Measurements from ENCODE around the gene ECSCR.

Gene ECSCR

DNA sequence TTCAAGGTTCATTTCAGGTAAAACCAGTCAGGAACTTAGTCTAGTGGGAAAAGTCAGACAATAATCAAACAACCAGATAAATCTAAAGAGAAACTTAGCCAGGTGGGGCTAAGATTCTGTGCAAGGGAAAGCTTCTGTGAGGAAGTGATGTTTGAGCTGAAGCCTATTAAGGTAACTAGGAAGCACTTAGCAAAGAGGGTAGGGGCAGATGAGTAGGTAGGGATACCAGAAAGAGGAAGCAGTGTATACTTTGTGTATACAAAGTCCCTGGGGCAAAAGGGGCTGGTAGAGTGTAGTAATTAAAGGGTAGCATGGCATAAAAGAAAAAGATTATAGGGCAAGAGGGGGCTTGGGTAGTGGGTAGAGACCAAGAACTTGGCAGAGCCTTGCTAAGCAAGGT is 55.0 kb downstream of the ECSCR start:
- TF ChIP-seq, protein P1, sequence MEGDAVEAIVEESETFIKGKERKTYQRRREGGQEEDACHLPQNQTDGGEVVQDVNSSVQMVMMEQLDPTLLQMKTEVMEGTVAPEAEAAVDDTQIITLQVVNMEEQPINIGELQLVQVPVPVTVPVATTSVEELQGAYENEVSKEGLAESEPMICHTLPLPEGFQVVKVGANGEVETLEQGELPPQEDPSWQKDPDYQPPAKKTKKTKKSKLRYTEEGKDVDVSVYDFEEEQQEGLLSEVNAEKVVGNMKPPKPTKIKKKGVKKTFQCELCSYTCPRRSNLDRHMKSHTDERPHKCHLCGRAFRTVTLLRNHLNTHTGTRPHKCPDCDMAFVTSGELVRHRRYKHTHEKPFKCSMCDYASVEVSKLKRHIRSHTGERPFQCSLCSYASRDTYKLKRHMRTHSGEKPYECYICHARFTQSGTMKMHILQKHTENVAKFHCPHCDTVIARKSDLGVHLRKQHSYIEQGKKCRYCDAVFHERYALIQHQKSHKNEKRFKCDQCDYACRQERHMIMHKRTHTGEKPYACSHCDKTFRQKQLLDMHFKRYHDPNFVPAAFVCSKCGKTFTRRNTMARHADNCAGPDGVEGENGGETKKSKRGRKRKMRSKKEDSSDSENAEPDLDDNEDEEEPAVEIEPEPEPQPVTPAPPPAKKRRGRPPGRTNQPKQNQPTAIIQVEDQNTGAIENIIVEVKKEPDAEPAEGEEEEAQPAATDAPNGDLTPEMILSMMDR (IDR thresholded peaks at IDR 0.05; ENCODE audit: low read length, missing control alignments): no peak
- DNase-seq (ENCODE audit: low read depth): no peak
- H3K4me3 ChIP-seq (replicated peaks; ENCODE audit: low read depth, low read length): no peak overlapping the region

DNA sequence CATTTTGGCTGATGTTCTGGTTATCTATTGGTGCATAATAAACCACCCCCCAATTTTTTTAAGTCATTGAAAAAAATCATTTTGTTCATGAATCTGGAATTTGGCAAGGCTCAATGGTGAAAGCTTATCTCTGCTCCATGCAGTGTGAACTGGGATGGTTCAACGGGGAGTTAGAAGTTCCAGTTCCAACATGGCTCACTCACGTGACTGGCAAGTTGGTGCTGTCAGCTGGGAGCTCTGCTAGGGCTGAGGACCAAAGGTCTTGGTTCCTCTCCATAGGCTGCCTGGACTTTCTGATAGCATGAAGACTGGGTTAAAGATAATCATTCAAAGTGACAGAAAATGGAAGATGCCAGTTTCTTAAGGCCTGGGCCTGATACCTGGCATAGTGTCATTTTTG is 55.6 kb downstream of the ECSCR start:
- DNase-seq (ENCODE audit: low read depth): no peak
- no peak overlapping the region for H3K4me3 ChIP-seq (replicated peaks; ENCODE audit: low read depth, low read length)
- TF ChIP-seq, protein P1 (IDR thresholded peaks at IDR 0.05; ENCODE audit: low read length, missing control alignments): no peak

DNA sequence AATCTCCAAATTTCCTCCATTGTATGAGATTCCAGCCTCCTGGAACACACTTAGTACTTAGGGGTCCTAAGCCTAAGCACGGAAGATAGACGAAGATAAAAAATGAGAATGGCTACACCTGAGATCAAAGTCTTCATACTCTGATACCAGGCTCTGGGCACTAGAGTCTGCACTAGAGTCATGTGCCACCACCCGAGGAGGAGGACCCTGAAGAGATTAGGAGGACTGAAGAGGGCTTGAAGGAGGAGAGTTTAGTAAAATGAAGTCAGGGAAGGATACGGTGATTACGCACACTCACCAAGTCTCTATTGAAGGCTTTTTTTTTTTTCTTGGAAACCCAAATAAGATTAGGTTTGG is 58.1 kb downstream of the ECSCR start:
- H3K4me3 ChIP-seq (replicated peaks; ENCODE audit: low read depth, low read length): peak overlapping the region; percentile 70
- DNase-seq (ENCODE audit: low read depth): no peak
- TF ChIP-seq, protein P1 (IDR thresholded peaks at IDR 0.05; ENCODE audit: low read length, missing control alignments): no peak

DNA sequence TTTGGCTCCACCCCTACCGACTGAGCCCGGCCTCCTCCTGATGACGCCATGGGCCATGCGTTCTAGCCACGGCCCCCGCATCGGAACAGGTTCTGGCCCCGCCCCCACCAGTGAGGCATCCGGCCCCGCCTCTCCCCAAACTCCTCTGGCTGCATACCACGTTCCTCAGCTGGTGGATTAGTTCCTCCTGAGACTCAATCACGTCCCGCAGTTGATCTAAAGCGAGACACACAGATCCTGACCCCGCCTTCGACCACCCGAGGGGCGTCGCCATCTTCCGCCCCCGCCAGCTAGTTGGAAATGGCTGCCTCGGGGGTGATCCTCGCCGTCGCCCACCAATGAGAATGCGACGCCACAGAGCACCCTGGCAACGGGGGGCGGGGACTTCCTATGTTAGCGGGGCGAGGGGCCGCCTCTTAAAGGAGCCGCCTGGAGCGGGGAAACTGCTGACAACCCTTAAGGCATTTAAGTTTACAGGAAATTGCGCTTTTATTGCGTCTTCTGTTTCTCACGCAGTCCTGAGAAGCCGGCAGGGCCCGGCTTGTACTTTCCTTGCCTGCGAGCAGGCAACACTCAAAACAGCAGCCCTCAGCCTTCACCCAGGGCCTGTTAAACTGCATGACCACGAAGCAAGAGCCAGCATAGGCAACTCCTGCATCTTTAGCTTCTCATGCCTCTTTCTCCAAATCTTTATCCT is 58.6 kb downstream of the ECSCR start, which contains the start of gene SPATA24:
SPATA24 (minus strand) TSS at position 303 of the 697 bp plus-strand sequence; CDS start at position 274, 29 bp downstream.
- TF ChIP-seq, protein P1 (IDR thresholded peaks at IDR 0.05; ENCODE audit: low read length, missing control alignments): no peak
- H3K4me3 ChIP-seq (replicated peaks; ENCODE audit: low read depth, low read length): peak within 1 kb of the TSS; percentile 70
- peak; percentile 98 for DNase-seq (ENCODE audit: low read depth)

DNA sequence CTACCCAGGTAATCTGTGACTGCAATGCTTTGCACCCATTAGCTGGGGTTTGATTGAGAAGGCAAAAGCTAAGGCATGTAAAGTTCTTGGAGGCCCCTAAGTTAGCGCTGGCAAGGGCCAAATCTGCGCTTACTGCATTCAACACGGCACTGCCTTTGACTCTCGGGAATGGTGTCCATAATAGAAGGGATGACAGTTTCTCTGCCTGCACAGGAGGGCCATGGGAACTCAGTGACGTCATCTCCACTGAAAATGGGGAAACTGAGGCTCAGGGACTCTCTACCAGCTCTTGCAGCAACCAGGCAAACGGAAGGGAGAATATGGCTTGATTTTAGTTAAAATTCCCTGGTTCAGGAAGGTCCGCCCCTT is 59.1 kb downstream of the ECSCR start:
- H3K4me3 ChIP-seq (replicated peaks; ENCODE audit: low read depth, low read length): peak overlapping the region; percentile 70
- DNase-seq (ENCODE audit: low read depth): no peak
- TF ChIP-seq, protein P1 (IDR thresholded peaks at IDR 0.05; ENCODE audit: low read length, missing control alignments): no peak

DNA sequence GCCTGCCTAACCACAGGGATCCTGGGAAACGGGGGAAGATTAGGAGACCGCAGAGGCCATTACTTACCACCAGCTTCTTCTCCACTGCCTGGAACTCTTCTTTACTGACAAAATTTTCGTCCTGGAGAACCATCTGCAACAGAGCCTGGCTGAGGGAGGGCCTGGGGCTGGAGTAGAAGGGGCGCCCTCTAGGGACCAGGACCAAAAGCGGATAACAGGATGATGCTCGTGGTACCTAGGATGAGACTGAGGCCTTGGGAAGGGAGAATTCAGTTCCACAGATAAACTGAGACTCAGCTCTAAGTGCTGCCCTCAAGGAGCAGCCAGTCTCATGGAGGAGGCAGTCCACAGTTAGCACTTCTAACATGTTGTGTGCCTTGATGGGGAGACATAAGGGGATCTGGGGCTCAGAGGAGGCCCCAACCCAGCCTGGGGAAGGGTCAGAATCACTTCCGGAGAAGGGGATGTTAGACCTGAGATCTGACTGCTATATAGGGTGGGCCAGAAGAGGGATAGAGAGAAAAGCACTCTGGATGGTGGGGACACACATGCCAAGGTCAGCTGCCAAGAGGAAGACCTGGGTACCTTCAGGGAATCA is 59.9 kb downstream of the ECSCR start:
- H3K4me3 ChIP-seq (replicated peaks; ENCODE audit: low read depth, low read length): no peak overlapping the region
- DNase-seq (ENCODE audit: low read depth): peak; percentile 27
- TF ChIP-seq, protein P1 (IDR thresholded peaks at IDR 0.05; ENCODE audit: low read length, missing control alignments): peak; percentile 35

DNA sequence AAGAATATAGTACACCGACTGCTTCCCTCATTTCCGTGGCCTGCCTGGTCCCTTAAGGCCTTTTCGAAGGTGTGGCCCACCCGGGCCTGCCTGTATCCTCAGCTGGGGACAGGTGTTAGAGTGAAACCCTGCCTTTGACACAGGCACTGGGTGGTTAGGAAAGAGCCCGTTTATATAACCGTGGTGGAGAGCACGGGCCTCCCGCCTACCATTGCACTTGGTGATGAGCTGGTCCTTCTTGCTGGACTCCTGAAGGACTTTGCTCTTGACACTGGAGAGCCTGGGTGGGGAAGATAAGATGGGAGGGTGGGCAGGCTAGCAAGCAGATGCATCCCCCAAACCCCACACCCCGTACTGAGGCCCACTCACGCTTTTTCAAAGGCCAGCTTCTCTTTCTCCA is 61.0 kb downstream of the ECSCR start:
- H3K4me3 ChIP-seq (replicated peaks; ENCODE audit: low read depth, low read length): no peak overlapping the region
- DNase-seq (ENCODE audit: low read depth): no peak
- TF ChIP-seq, protein P1 (IDR thresholded peaks at IDR 0.05; ENCODE audit: low read length, missing control alignments): no peak
